ENCODE data around the gene DNAJC1. TPM values are rescaled to one million over a fixed set of nuclear protein-coding genes. Genes with fewer than 3 reads are reported as not detected.
A peak's percentile ranks its signal among the peaks of the same experiment; 100 is the strongest.
"Not testable (repeated sequence)": the region's sequence is repeated elsewhere in the genome, so short reads cannot be mapped to it uniquely, and the experiment has no call there.

Gene DNAJC1
- total and polyA plus RNA-seq, 10 of the 15 experiments (the other 5 are each of a cell fraction or from before 2014, with no cell fraction given): 2.5 to 39.3 (median 20.4) TPM

DNA sequence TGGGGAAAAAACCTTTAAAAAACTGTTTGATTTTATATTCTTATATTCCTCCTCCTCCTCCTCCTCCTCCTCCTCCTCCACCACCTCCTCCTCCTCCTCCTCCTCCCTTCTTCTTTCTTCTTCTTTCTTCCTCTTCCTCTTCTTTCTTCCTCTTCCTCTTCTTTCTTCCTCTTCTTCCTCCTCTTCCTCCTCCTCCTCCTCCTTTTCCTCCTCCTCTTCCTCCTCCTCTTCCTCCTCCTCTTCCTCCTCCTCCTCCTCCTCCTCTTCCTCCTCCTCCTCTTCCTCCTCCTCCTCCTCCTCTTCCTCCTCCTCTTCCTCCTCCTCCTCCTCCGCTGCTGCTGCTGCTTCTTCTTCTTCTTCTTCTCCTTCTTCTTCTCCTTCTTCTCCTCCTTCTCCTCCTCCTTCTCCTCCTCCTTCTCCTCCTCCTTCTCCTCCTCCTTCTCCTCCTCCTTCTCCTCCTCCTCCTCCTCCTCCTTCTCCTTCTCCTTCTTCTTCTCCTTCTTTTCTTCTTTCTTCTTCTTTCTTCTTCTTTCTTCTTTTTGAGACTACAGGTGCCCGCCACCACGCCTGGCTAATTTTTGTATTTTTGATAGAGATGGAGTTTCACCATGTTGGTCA, 286.0 kb downstream of the DNAJC1 start:
- H3K9me3 ChIP-seq (replicated peaks; ENCODE audit: control insufficient read depth, insufficient read depth, low read length); BruUV-seq (replicated peaks); RAD21 ChIA-PET (ENCODE audit: unreplicated experiment); H3K9ac ChIP-seq (ENCODE audit: control insufficient read depth, insufficient read depth, low read length); in situ Hi-C loops (cut with MboI); H3K4me3 ChIP-seq; H3K27me3 ChIP-seq (replicated peaks in 1 of 2; ENCODE audit: control insufficient read depth in 2 of 2, insufficient read depth in 2 of 2, low read length in 1 of 2); H3K4me1 ChIP-seq (ENCODE audit: control insufficient read depth, insufficient read depth, low read length); DNase-seq (ENCODE audit: low read depth, low spot score); POLR2A ChIA-PET; H3K27ac ChIP-seq (ENCODE audit: control insufficient read depth, insufficient read depth); ATAC-seq; H4K20me1 ChIP-seq (ENCODE audit: control insufficient read depth, insufficient read depth); SMC1A ChIA-PET (ENCODE audit: uncharacterized antibody, unreplicated experiment); H2AFZ ChIP-seq (ENCODE audit: control insufficient read depth, low read depth, low read length); H3K36me3 ChIP-seq (ENCODE audit: control insufficient read depth in 2 of 2, insufficient read depth in 2 of 2, low read length in 1 of 2); CTCF ChIA-PET; FAIRE-seq; intact Hi-C loops (cut with micrococcal nuclease; ENCODE audit: unreplicated experiment); H3K4me2 ChIP-seq (ENCODE audit: control insufficient read depth, insufficient read depth); H3K79me2 ChIP-seq (ENCODE audit: control insufficient read depth, insufficient read depth, low read length): not testable (repeated sequence)
- 72% methylated on average over 3 of the region's 3 CpGs for WGBS (ENCODE audit: insufficient coverage, insufficient replicate concordance, low lambda C conversion rate, missing lambda C conversion rate)

DNA sequence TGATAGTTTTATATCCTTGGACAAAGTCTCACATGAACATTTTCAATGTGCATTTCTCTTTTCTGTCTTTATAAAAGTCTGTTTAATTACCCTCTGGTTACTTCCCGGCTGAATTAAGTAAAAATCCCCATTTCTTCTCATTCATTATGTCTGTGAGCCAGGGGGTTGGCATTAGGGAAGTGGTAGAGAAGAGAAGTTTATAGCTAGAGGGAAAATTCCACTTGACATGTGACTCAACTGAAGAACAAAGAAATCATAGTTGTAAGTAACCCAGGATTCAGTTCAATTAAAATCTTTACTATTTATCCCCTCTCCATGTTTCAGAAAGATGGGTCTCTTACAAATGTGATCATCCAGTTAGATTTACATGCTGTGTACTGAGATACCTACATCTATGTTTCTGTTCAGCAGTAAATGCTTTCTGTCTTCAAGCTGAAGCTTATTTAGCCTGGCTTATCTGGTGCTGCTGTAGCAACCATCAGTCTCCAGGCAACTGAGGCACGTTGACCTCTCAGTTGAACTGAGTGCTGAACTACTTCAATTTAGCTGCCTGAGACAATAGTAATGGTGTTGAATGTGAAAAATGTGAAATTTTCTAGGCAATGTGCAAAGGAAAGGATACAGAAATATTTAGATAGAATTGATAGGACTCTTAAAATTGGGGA, 287.9 kb downstream of the DNAJC1 start:
- Histone ChIP-seq H3K27me3 (replicated peaks in 1 of 2; ENCODE audit: control insufficient read depth in 2 of 2, insufficient read depth in 2 of 2, low read length in 1 of 2) (no peaks in the 10 kb centered on the region), H3K4me3 (no peak overlapping the region), H3K36me3 (ENCODE audit: control insufficient read depth in 2 of 2, insufficient read depth in 2 of 2, low read length in 1 of 2) (peaks cover 1 to 9% of the 10 kb centered on the region in 2 experiments; a peak in 2 of 4 replicates), H2AFZ (ENCODE audit: control insufficient read depth, low read depth, low read length) (no peak overlapping the region), H4K20me1 (ENCODE audit: control insufficient read depth, insufficient read depth) (no peaks in the 10 kb centered on the region), H3K27ac (ENCODE audit: control insufficient read depth, insufficient read depth) (no peak overlapping the region), H3K4me1 (ENCODE audit: control insufficient read depth, insufficient read depth, low read length) (peaks cover 9% of the 10 kb centered on the region), H3K9me3 (replicated peaks; ENCODE audit: control insufficient read depth, insufficient read depth, low read length) (no peaks in the 10 kb centered on the region), H3K9ac (ENCODE audit: control insufficient read depth, insufficient read depth, low read length) (no peak overlapping the region), H3K4me2 (ENCODE audit: control insufficient read depth, insufficient read depth) (no peak overlapping the region), H3K79me2 (ENCODE audit: control insufficient read depth, insufficient read depth, low read length) (peaks cover 4% of the 10 kb centered on the region)
- 53% methylated on average over 2 of the region's 2 CpGs for WGBS (ENCODE audit: insufficient coverage, insufficient replicate concordance, low lambda C conversion rate, missing lambda C conversion rate)
- RAD21 ChIA-PET (ENCODE audit: unreplicated experiment): interaction anchor here (1.0 kb wide), 1 partner anchor 10 kb away, joined by 3 read pairs; no protein-coding TSS in a partner anchor
- intact Hi-C loops (cut with micrococcal nuclease; ENCODE audit: unreplicated experiment) (no loop called here), in situ Hi-C loops (cut with MboI) (no loop called here)
- SMC1A ChIA-PET (ENCODE audit: uncharacterized antibody, unreplicated experiment): interaction anchor here (0.6 to 1.8 kb wide), 2 partner anchors 9 to 98 kb away, joined by 3 to 4 read pairs; no protein-coding TSS in a partner anchor
- DNase-seq (ENCODE audit: low read depth, low spot score): no peak
- no TSS peak for BruUV-seq (replicated peaks)
- TF ChIP-seq TBL1XR1 (IDR thresholded peaks at IDR 0.05; ENCODE audit: low read depth, low read length): no peak
- peak; percentile 43; the same call in 1 of the 2 replicates for TF ChIP-seq ZNF24 (IDR thresholded peaks at IDR 0.05)
- POLR2A ChIA-PET: no interaction called here
- ATAC-seq: no peak
- CTCF ChIA-PET: interaction anchor here (0.8 to 2.8 kb wide), 4 partner anchors 9 to 18 kb away, joined by 3 to 11 read pairs (median 4); no protein-coding TSS in a partner anchor
- no peak for FAIRE-seq

Data from GM12878 (cell line).